K562 (cell line): ENCODE measurements around the gene GET3. TPM values are rescaled to one million over a fixed set of nuclear protein-coding genes. Genes with fewer than 3 reads are reported as not detected.

ENCODE experiments used
- ATF4 ChIP-seq: fragments of 450-650 bp; formaldehyde crosslinking; IDR thresholded peaks from 2 replicates; pipeline ENCODE4 v1.4.0; 2022; ENCODE audit warnings: mild to moderate bottlenecking, moderate library complexity
- CHD2 ChIP-seq: IDR thresholded peaks from 2 replicates; pipeline ENCODE4 v1.6.1; 2011; ENCODE audit warnings: low read depth, low read length
- ETV1 ChIP-seq: fragments of 450-650 bp; conservative IDR thresholded peaks from 2 replicates; pipeline ENCODE4 v1.6.1; 2016; ENCODE audit warnings: missing genetic modification characterization, control low read depth, low read depth, missing compliant biosample characterization
- L3MBTL2 ChIP-seq: fragments of 450-650 bp; IDR thresholded peaks from 2 replicates; pipeline ENCODE4 v1.6.1; 2016; ENCODE audit warnings: mild to moderate bottlenecking, moderate library complexity
- LCOR ChIP-seq: sonication (generic); formaldehyde crosslinking; IDR thresholded peaks from 2 replicates; pipeline ENCODE4 v1.8.0; 2022; ENCODE audit warnings: mild to moderate bottlenecking, missing genetic modification reagents
- MCM2 ChIP-seq: fragments of 450-650 bp; IDR thresholded peaks from 2 replicates; pipeline ENCODE4 v1.6.1; 2017; ENCODE audit warnings: low read depth, mild to moderate bottlenecking
- MYNN ChIP-seq, 2 experiments: sonication (generic); formaldehyde crosslinking in 1 of 2; IDR thresholded peaks; 2 replicates each; pipeline versions ENCODE4 v1.5.0 to v1.6.1; 2016 to 2020; ENCODE audit warnings: antibody characterized with exemption in 1 of 2, missing genetic modification reagents in 1 of 2
- NFE2L1 ChIP-seq: fragments of 450-650 bp; IDR thresholded peaks from 2 replicates; pipeline ENCODE4 v1.6.1; 2016; ENCODE audit warnings: missing genetic modification characterization, low read depth, mild to moderate bottlenecking, missing compliant biosample characterization, moderate library complexity, borderline replicate concordance
- NKRF ChIP-seq: fragments of 450-650 bp; IDR thresholded peaks from 2 replicates; pipeline ENCODE4 v1.6.1; 2016; ENCODE audit warnings: borderline replicate concordance
- PHF21A ChIP-seq: fragments of 450-650 bp; IDR thresholded peaks from 2 replicates; pipeline ENCODE4 v1.6.1; 2017; ENCODE audit warnings: low read depth, borderline replicate concordance
- PML ChIP-seq: IDR thresholded peaks from 2 replicates; pipeline ENCODE4 v1.6.1; 2012; ENCODE audit warnings: low read length, inconsistent platforms
- PREB ChIP-seq: sonication (generic); formaldehyde crosslinking; IDR thresholded peaks from 2 replicates; pipeline ENCODE4 v1.8.1; 2023; ENCODE audit warnings: mild to moderate bottlenecking, missing genetic modification reagents
- RFX1 ChIP-seq: fragments of 450-650 bp; IDR thresholded peaks from 2 replicates; pipeline ENCODE4 v1.6.1; 2016; ENCODE audit warnings: mild to moderate bottlenecking, moderate library complexity
- TRIM28 ChIP-seq: fragments of 450-650 bp; IDR thresholded peaks from 2 replicates; pipeline ENCODE4 v1.6.1; 2017
- ZMIZ1 ChIP-seq, 2 experiments: fragments of 150-350 bp in 1 of 2; IDR thresholded peaks; 2 replicates each; pipeline ENCODE4 v1.6.1; 2012 to 2016; ENCODE audit warnings: low read depth in 2 of 2, low read length in 2 of 2, mild to moderate bottlenecking in 1 of 2, moderate library complexity in 1 of 2
- ZNF324 ChIP-seq: fragments of 250-450 bp; sonication (Bioruptor Pico); IDR thresholded peaks from 2 replicates; pipeline ENCODE4 v1.4.0; 2020; ENCODE audit warnings: mild to moderate bottlenecking
- ZNF408 ChIP-seq: fragments of 250-450 bp; sonication (Bioruptor Pico); IDR thresholded peaks from 2 replicates; pipeline ENCODE4 v1.4.0; 2020; ENCODE audit warnings: low read depth, mild to moderate bottlenecking, moderate library complexity
- ZNF561 ChIP-seq: fragments of 450-650 bp; formaldehyde crosslinking; conservative IDR thresholded peaks from 2 replicates; pipeline ENCODE4 v1.4.0; 2020; ENCODE audit warnings: mild to moderate bottlenecking, moderate library complexity
- ZNF707 ChIP-seq: fragments of 250-450 bp; sonication (Bioruptor Pico); conservative IDR thresholded peaks from 2 replicates; pipeline ENCODE4 v1.8.0; 2022; ENCODE audit warnings: inconsistent platforms, mild to moderate bottlenecking, moderate library complexity
- ZZZ3 ChIP-seq: fragments of 450-650 bp; IDR thresholded peaks from 2 replicates; pipeline ENCODE4 v1.6.1; 2016; ENCODE audit warnings: antibody characterized with exemption, mild to moderate bottlenecking, moderate library complexity
- polyA plus RNA-seq, 8 experiments: library from polyadenylated mRNA; depleted of rRNA in 4 of 8; stranded (reverse) in 5 of 8; unstranded in 3 of 8; fragments of >200 nt; fragmentation: Nextera tagmentation in 2 of 8; fragmentation: Illumina TruSeq in 1 of 8; extraction: Ambion mirVana in 2 of 8; extraction: Trizol in 1 of 8; gene quantifications; 2 replicates each; pipeline versions ENCODE4 v1.2.1 to v1.2.3, GENCODE V29; 2011 to 2014; ENCODE audit warnings: inconsistent platforms in 1 of 8, missing spikeins in 1 of 8
- total RNA-seq, 7 experiments: library from RNA; depleted of rRNA in 6 of 7; stranded (reverse); fragments of >200 nt in 6 of 7; fragmentation: Illumina TruSeq in 2 of 7; extraction: Trizol in 2 of 7; gene quantifications; 2 replicates each; pipeline versions ENCODE4 v1.2.1 to v1.2.3, GENCODE V29; 2011 to 2021; ENCODE audit warnings: low replicate concordance in 1 of 7

The GET3 gene
- total and polyA plus RNA-seq, 9 of the 15 experiments (the other 6 are each of a cell fraction or from before 2014, with no cell fraction given), result 8.3 to 83.5 (median 51.8) TPM

GRCh38 chr19:12796146-12797071 is 59.1 kb downstream of the GET3 start (continued):
- no peak for TF ChIP-seq ZNF707 (CRISPR knock-in tag)
- TF ChIP-seq NFE2L1 (tag), result no peak
- TF ChIP-seq MCM2, result no peak
- TF ChIP-seq ZNF561 (CRISPR knock-in tag), result no peak
- 0 out of 2 replicates have a peak, but pooled peaks have one; percentile 42 for TF ChIP-seq LCOR
- no peak for TF ChIP-seq TRIM28
- 0 out of 2 replicates have a peak, but pooled peaks have one; percentile 39 for TF ChIP-seq ATF4 (CRISPR knock-in tag)
- TF ChIP-seq MYNN (IDR thresholded peaks at IDR 0.05), result 0 out of 2 replicates have a peak, but pooled peaks have one; percentile 33
- TF ChIP-seq MYNN (CRISPR knock-in tag; IDR thresholded peaks at IDR 0.05), result no peak
- TF ChIP-seq NKRF, result 0 out of 2 replicates have a peak, but pooled peaks have one; percentile 34
- no peak for TF ChIP-seq ZMIZ1 (IDR thresholded peaks at IDR 0.05; ENCODE audit: low read depth in 2 of 2, low read length in 2 of 2)
- TF ChIP-seq ZNF324 (CRISPR knock-in tag), result no peak
- no peak for TF ChIP-seq RFX1
- TF ChIP-seq PML, result no peak
- TF ChIP-seq ETV1 (tag), result no peak
- TF ChIP-seq CHD2, result 0 out of 2 replicates have a peak, but pooled peaks have one; percentile 2
- peak; percentile 93; the same call in 1 of the 2 replicates for TF ChIP-seq PHF21A
- peak; percentile 83; the same call in 1 of the 2 replicates for TF ChIP-seq PREB (CRISPR knock-in tag)
- TF ChIP-seq L3MBTL2, result peak; percentile 87
- TF ChIP-seq ZZZ3, result no peak
- TF ChIP-seq ZNF408 (CRISPR knock-in tag), result no peak
